ENCODE results near the gene COPS4. TPM values are rescaled to one million over a fixed set of nuclear protein-coding genes. Genes with fewer than 3 reads are reported as not detected.
"Not testable (repeated sequence)": the region's sequence is repeated elsewhere in the genome, so short reads cannot be mapped to it uniquely, and the experiment has no call there.

Gene COPS4
- total RNA-seq, 2 donors from 2014 or later, result 24.1 to 25.4 TPM

GRCh38 chr4:83043157-83043556 is 8.2 kb downstream of the COPS4 start:
- not testable (repeated sequence) for DNase-seq; H3K27ac Mint-ChIP-seq; H3K4me3 Mint-ChIP-seq; H3K9me3 ChIP-seq (ENCODE audit: control insufficient read depth, low read length, poor library complexity, severe bottlenecking); H3K36me3 Mint-ChIP-seq (ENCODE audit: low read depth); H3K27me3 Mint-ChIP-seq; ATAC-seq
- peaks cover 16% of the 10 kb centered on the region for H3K4me1 Mint-ChIP-seq

GRCh38 chr4:83043801-83044407 is 8.9 kb downstream of the COPS4 start:
- H3K27me3 Mint-ChIP-seq, result no peaks in the 10 kb centered on the region
- H3K36me3 Mint-ChIP-seq (ENCODE audit: low read depth), result no peaks in the 10 kb centered on the region
- no peaks in the 10 kb centered on the region for H3K9me3 ChIP-seq (ENCODE audit: control insufficient read depth, low read length, poor library complexity, severe bottlenecking)
- H3K27ac Mint-ChIP-seq, result no peak overlapping the region
- H3K4me1 Mint-ChIP-seq, result peaks cover 16% of the 10 kb centered on the region
- no peak overlapping the region for H3K4me3 Mint-ChIP-seq
- ATAC-seq (no peak), DNase-seq (no peak)

GRCh38 chr4:83046693-83047473 is 11.9 kb downstream of the COPS4 start:
- H3K4me1 Mint-ChIP-seq, result peaks cover 12% of the 10 kb centered on the region
- no peaks in the 10 kb centered on the region for H3K27me3 Mint-ChIP-seq
- peaks cover 14% of the 10 kb centered on the region for H3K36me3 Mint-ChIP-seq (ENCODE audit: low read depth)
- H3K4me3 Mint-ChIP-seq, result no peak overlapping the region
- H3K9me3 ChIP-seq (ENCODE audit: control insufficient read depth, low read length, poor library complexity, severe bottlenecking), result no peaks in the 10 kb centered on the region
- H3K27ac Mint-ChIP-seq, result no peak overlapping the region
- no peak for DNase-seq
- no peak for ATAC-seq

GRCh38 chr4:83048781-83049180 is 13.8 kb downstream of the COPS4 start:
- DNase-seq; ATAC-seq; H3K4me3 Mint-ChIP-seq; H3K9me3 ChIP-seq (ENCODE audit: control insufficient read depth, low read length, poor library complexity, severe bottlenecking); H3K27ac Mint-ChIP-seq; H3K27me3 Mint-ChIP-seq: not testable (repeated sequence)
- H3K36me3 Mint-ChIP-seq (ENCODE audit: low read depth), result peaks cover 20% of the 10 kb centered on the region
- H3K4me1 Mint-ChIP-seq, result peaks cover 11% of the 10 kb centered on the region

DNA sequence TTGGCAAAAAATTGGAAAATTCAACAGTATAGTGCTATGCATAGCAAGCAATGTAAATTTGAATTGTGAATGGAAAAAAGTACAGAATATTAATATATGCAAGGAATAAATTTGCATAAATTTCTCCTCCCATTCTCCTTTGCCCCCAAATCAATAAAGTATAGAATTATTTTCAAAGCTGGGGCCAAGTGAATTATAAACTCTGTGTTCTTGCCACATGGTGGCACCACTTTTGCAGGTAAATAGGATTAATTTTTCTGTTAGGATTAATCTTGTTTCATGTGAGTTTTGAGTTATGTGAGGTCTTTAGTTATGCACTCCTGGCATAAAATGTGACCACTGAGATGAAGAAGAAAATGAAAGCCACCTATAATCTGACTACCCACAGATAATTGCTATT is 19.9 kb downstream of the COPS4 start:
- DNase-seq, result no peak
- Mint-ChIP-seq H3K4me3 (no peak overlapping the region), H3K36me3 (ENCODE audit: low read depth) (peaks cover 17% of the 10 kb centered on the region), H3K27me3 (no peaks in the 10 kb centered on the region), H3K4me1 (peaks cover 9% of the 10 kb centered on the region), H3K27ac (no peak overlapping the region)
- no peaks in the 10 kb centered on the region for H3K9me3 ChIP-seq (ENCODE audit: control insufficient read depth, low read length, poor library complexity, severe bottlenecking)
- peak; percentile 23 for ATAC-seq

GRCh38 chr4:83062739-83063138 is 27.8 kb downstream of the COPS4 start:
- H3K27ac Mint-ChIP-seq, result no peak overlapping the region
- H3K4me3 Mint-ChIP-seq, result no peak overlapping the region
- DNase-seq (no peak), ATAC-seq (no peak)
- peaks cover 3% of the 10 kb centered on the region for H3K4me1 Mint-ChIP-seq
- H3K36me3 Mint-ChIP-seq (ENCODE audit: low read depth), result peaks cover 3% of the 10 kb centered on the region
- no peaks in the 10 kb centered on the region for H3K27me3 Mint-ChIP-seq
- H3K9me3 ChIP-seq (ENCODE audit: control insufficient read depth, low read length, poor library complexity, severe bottlenecking), result no peaks in the 10 kb centered on the region

- Mint-ChIP-seq H3K27ac (peak overlapping the region; percentile 86), H3K4me3 (no peak overlapping the region), H3K4me1 (peaks cover 7% of the 10 kb centered on the region), H3K36me3 (ENCODE audit: low read depth) (peaks cover 13% of the 10 kb centered on the region), H3K27me3 (no peaks in the 10 kb centered on the region)
- ATAC-seq (no peak), DNase-seq (no peak)
- H3K9me3 ChIP-seq (ENCODE audit: control insufficient read depth, low read length, poor library complexity, severe bottlenecking), result no peaks in the 10 kb centered on the region
Observed at GRCh38 chr4:83065266-83065665, 30.3 kb downstream of the COPS4 start.

- H3K4me1 Mint-ChIP-seq, result peaks cover 9% of the 10 kb centered on the region
- H3K27ac Mint-ChIP-seq, result no peak overlapping the region
- H3K36me3 Mint-ChIP-seq (ENCODE audit: low read depth), result peaks cover 18% of the 10 kb centered on the region
- H3K27me3 Mint-ChIP-seq, result no peaks in the 10 kb centered on the region
- ATAC-seq, result no peak
- no peaks in the 10 kb centered on the region for H3K9me3 ChIP-seq (ENCODE audit: control insufficient read depth, low read length, poor library complexity, severe bottlenecking)
- H3K4me3 Mint-ChIP-seq, result no peak overlapping the region
- DNase-seq, result no peak
Observed at GRCh38 chr4:83067058-83067639, 32.2 kb downstream of the COPS4 start.

DNA sequence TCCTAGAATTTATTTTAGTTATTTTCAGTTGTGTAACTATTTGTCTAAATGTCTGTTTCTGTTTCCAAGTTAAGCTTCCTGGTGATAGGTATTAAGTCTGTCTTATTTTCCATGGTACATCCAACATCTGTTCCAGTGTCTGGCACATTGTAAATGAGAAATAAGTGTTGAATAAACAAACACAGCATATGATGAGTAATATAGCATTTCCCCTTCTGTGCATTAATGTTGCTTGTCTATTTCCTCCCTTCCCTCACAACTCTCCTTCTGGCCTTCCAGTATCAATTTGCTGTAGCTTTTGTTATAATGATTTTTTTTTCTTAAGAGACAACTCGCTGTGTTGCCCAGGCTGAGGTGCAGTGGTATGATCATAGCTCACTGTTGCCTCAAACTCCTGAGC is 36.1 kb downstream of the COPS4 start:
- ATAC-seq (no peak), DNase-seq (no peak)
- H3K9me3 ChIP-seq (ENCODE audit: control insufficient read depth, low read length, poor library complexity, severe bottlenecking), result no peaks in the 10 kb centered on the region
- no peaks in the 10 kb centered on the region for H3K27me3 Mint-ChIP-seq
- peaks cover 12% of the 10 kb centered on the region for H3K4me1 Mint-ChIP-seq
- peak overlapping the region; percentile 71 for H3K27ac Mint-ChIP-seq
- H3K4me3 Mint-ChIP-seq, result no peak overlapping the region
- peaks cover 20% of the 10 kb centered on the region for H3K36me3 Mint-ChIP-seq (ENCODE audit: low read depth)

- DNase-seq, result peak in 1 of 3 donors; percentile 39
- Mint-ChIP-seq H3K27me3 (no peaks in the 10 kb centered on the region), H3K4me1 (peaks cover 20% of the 10 kb centered on the region), H3K36me3 (ENCODE audit: low read depth) (peaks cover 20% of the 10 kb centered on the region), H3K27ac (no peak overlapping the region), H3K4me3 (peak overlapping the region; percentile 62)
- peak; percentile 97 for ATAC-seq
- no peaks in the 10 kb centered on the region for H3K9me3 ChIP-seq (ENCODE audit: control insufficient read depth, low read length, poor library complexity, severe bottlenecking)
Observed at GRCh38 chr4:83074086-83074704, 39.2 kb downstream of the COPS4 start.

GRCh38 chr4:83074783-83075182 is 39.8 kb downstream of the COPS4 start:
- H3K27me3 Mint-ChIP-seq; ATAC-seq; H3K9me3 ChIP-seq (ENCODE audit: control insufficient read depth, low read length, poor library complexity, severe bottlenecking); DNase-seq; H3K27ac Mint-ChIP-seq; H3K4me3 Mint-ChIP-seq: not testable (repeated sequence)
- H3K36me3 Mint-ChIP-seq (ENCODE audit: low read depth), result peaks cover 18% of the 10 kb centered on the region
- H3K4me1 Mint-ChIP-seq, result peaks cover 19% of the 10 kb centered on the region

DNA sequence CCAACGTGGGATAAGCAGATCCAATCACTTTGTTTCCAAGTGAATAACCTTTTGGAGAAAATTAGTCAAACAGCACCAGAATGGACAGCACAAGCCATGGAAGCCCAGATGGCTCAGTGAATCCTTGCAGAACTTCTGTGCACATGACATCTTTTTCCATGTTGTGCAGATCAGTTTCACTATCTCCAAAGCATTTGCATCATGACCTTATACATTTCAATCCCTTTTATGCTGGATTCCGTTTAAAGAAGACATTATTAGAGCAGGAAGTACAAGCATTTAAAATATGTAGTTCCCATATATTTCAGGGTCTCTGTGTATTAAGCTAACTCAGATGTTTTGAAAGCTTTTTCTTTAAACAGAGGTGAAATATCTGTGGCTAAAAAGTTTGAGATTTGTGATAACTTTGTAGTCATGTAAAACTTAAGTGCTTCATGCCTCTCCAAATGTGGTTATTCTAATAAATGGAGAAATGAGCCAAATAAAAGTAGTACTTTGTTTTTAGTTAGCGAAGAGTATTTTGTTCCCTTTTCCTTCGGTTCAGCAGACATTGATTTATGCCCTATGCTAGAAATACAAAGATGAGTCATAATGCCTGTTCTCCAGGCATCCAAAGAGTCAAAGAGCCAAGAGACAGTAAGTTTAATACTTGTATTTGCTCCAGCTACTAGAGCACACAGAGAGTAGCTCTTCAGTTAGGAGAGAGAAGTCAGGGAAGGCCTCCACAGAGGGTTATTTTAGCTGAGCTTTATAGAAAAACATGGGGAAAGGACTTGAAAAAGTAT is 40.5 kb downstream of the COPS4 start:
- Mint-ChIP-seq H3K4me1 (peaks cover 14% of the 10 kb centered on the region), H3K36me3 (ENCODE audit: low read depth) (peaks cover 11% of the 10 kb centered on the region), H3K4me3 (no peak overlapping the region), H3K27ac (no peak overlapping the region), H3K27me3 (no peaks in the 10 kb centered on the region)
- no peaks in the 10 kb centered on the region for H3K9me3 ChIP-seq (ENCODE audit: control insufficient read depth, low read length, poor library complexity, severe bottlenecking)
- ATAC-seq (no peak), DNase-seq (no peak)

GRCh38 chr4:83080561-83080960 is 45.6 kb downstream of the COPS4 start:
- H3K9me3 ChIP-seq (ENCODE audit: control insufficient read depth, low read length, poor library complexity, severe bottlenecking), result no peaks in the 10 kb centered on the region
- DNase-seq (no peak), ATAC-seq (no peak)
- Mint-ChIP-seq H3K36me3 (ENCODE audit: low read depth) (peaks cover 8% of the 10 kb centered on the region), H3K4me1 (peaks cover 33% of the 10 kb centered on the region), H3K27ac (peak overlapping the region; percentile 27), H3K4me3 (no peak overlapping the region), H3K27me3 (no peaks in the 10 kb centered on the region)
